ENCODE results near the gene BTBD9. TPM values are rescaled to one million over a fixed set of nuclear protein-coding genes. Genes with fewer than 3 reads are reported as not detected.

The BTBD9 gene
- total RNA-seq, 1 donor from 2014 or later, result 10.3 TPM

- Histone ChIP-seq H2AFZ (ENCODE audit: low read depth, low read length) (no peak overlapping the region), H3K9ac (ENCODE audit: low read length) (no peak overlapping the region), H3K27me3 (ENCODE audit: insufficient read depth, low read length) (no peaks in the 10 kb centered on the region), H3K36me3 (ENCODE audit: insufficient read depth, low read length) (no peaks in the 10 kb centered on the region), H3K4me2 (ENCODE audit: low read length) (no peak overlapping the region), H3K9me3 (ENCODE audit: insufficient read depth, low read depth, low read length) (no peaks in the 10 kb centered on the region), H4K20me1 (ENCODE audit: insufficient read depth, low read length) (peaks cover under 1% of the 10 kb centered on the region), H3K4me1 (ENCODE audit: insufficient read depth, low read length) (peaks cover 13% of the 10 kb centered on the region), H3K27ac (ENCODE audit: low read depth, low read length) (no peak overlapping the region), H3K79me2 (ENCODE audit: insufficient read depth, low read length) (no peaks in the 10 kb centered on the region), H3K4me3 (ENCODE audit: insufficient read depth, low read depth, low read length) (no peak overlapping the region)
- TF ChIP-seq CTCF (IDR thresholded peaks at IDR 0.05; ENCODE audit: insufficient read depth, low read depth, low read length), result no peak
- no peak for TF ChIP-seq EZH2 (IDR thresholded peaks at IDR 0.05; ENCODE audit: insufficient read depth, low read length)
- DNase-seq (ENCODE audit: low read depth) (no peak), FAIRE-seq (no peak)
- no peaks in the 10 kb centered on the region for H3K9me3 Mint-ChIP-seq (ENCODE audit: unreplicated experiment)
- H3K27ac Mint-ChIP-seq (ENCODE audit: unreplicated experiment), result no peak overlapping the region
- H3K36me3 Mint-ChIP-seq (ENCODE audit: low read depth, unreplicated experiment), result peaks cover 2% of the 10 kb centered on the region
- peaks cover 7% of the 10 kb centered on the region for H3K4me1 Mint-ChIP-seq (ENCODE audit: low read depth, unreplicated experiment)
- H3K4me3 Mint-ChIP-seq (ENCODE audit: unreplicated experiment), result no peak overlapping the region
- H3K27me3 Mint-ChIP-seq (ENCODE audit: low read depth, unreplicated experiment), result peaks cover 1% of the 10 kb centered on the region
These were observed 404.6 kb downstream of the BTBD9 start for GRCh38 chr6:38234934-38235682.

GRCh38 chr6:38234141-38234540 lies 405.6 kb downstream of the BTBD9 start:
- Mint-ChIP-seq H3K27me3 (ENCODE audit: low read depth, unreplicated experiment) (peaks cover 1% of the 10 kb centered on the region), H3K36me3 (ENCODE audit: low read depth, unreplicated experiment) (peaks cover 2% of the 10 kb centered on the region), H3K4me3 (ENCODE audit: unreplicated experiment) (no peak overlapping the region), H3K9me3 (ENCODE audit: unreplicated experiment) (no peaks in the 10 kb centered on the region), H3K4me1 (ENCODE audit: low read depth, unreplicated experiment) (peaks cover 1% of the 10 kb centered on the region), H3K27ac (ENCODE audit: unreplicated experiment) (no peak overlapping the region)
- Histone ChIP-seq H3K9me3 (ENCODE audit: insufficient read depth, low read depth, low read length) (no peaks in the 10 kb centered on the region), H3K79me2 (ENCODE audit: insufficient read depth, low read length) (no peaks in the 10 kb centered on the region), H3K4me2 (ENCODE audit: low read length) (no peak overlapping the region), H3K27me3 (ENCODE audit: insufficient read depth, low read length) (no peaks in the 10 kb centered on the region), H3K36me3 (ENCODE audit: insufficient read depth, low read length) (no peaks in the 10 kb centered on the region), H3K27ac (ENCODE audit: low read depth, low read length) (no peak overlapping the region), H3K9ac (ENCODE audit: low read length) (no peak overlapping the region), H3K4me3 (ENCODE audit: insufficient read depth, low read depth, low read length) (no peak overlapping the region), H4K20me1 (ENCODE audit: insufficient read depth, low read length) (peaks cover 10% of the 10 kb centered on the region), H3K4me1 (ENCODE audit: insufficient read depth, low read length) (peaks cover 7% of the 10 kb centered on the region), H2AFZ (ENCODE audit: low read depth, low read length) (no peak overlapping the region)
- TF ChIP-seq EZH2 (IDR thresholded peaks at IDR 0.05; ENCODE audit: insufficient read depth, low read length) (no peak), CTCF (IDR thresholded peaks at IDR 0.05; ENCODE audit: insufficient read depth, low read depth, low read length) (no peak)
- DNase-seq (ENCODE audit: low read depth), result no peak
- FAIRE-seq, result no peak

- Mint-ChIP-seq H3K4me3 (ENCODE audit: unreplicated experiment) (no peak overlapping the region), H3K9me3 (ENCODE audit: unreplicated experiment) (no peaks in the 10 kb centered on the region), H3K36me3 (ENCODE audit: low read depth, unreplicated experiment) (peaks cover 2% of the 10 kb centered on the region), H3K27ac (ENCODE audit: unreplicated experiment) (no peak overlapping the region), H3K27me3 (ENCODE audit: low read depth, unreplicated experiment) (peaks cover 1% of the 10 kb centered on the region), H3K4me1 (ENCODE audit: low read depth, unreplicated experiment) (peaks cover 1% of the 10 kb centered on the region)
- H3K36me3 ChIP-seq (ENCODE audit: insufficient read depth, low read length), result no peaks in the 10 kb centered on the region
- no peak overlapping the region for H2AFZ ChIP-seq (ENCODE audit: low read depth, low read length)
- peaks cover 7% of the 10 kb centered on the region for H3K4me1 ChIP-seq (ENCODE audit: insufficient read depth, low read length)
- H3K4me3 ChIP-seq (ENCODE audit: insufficient read depth, low read depth, low read length), result no peak overlapping the region
- DNase-seq (ENCODE audit: low read depth) (peak; percentile 66), FAIRE-seq (no peak)
- peaks cover 11% of the 10 kb centered on the region for H4K20me1 ChIP-seq (ENCODE audit: insufficient read depth, low read length)
- H3K4me2 ChIP-seq (ENCODE audit: low read length), result peak overlapping the region; percentile 0
- no peak overlapping the region for H3K27ac ChIP-seq (ENCODE audit: low read depth, low read length)
- no peaks in the 10 kb centered on the region for H3K9me3 ChIP-seq (ENCODE audit: insufficient read depth, low read depth, low read length)
- TF ChIP-seq CTCF (IDR thresholded peaks at IDR 0.05; ENCODE audit: insufficient read depth, low read depth, low read length), result no peak
- no peak for TF ChIP-seq EZH2 (IDR thresholded peaks at IDR 0.05; ENCODE audit: insufficient read depth, low read length)
- no peaks in the 10 kb centered on the region for H3K79me2 ChIP-seq (ENCODE audit: insufficient read depth, low read length)
- H3K9ac ChIP-seq (ENCODE audit: low read length), result no peak overlapping the region
- no peaks in the 10 kb centered on the region for H3K27me3 ChIP-seq (ENCODE audit: insufficient read depth, low read length)
These were observed 406.5 kb downstream of the BTBD9 start for GRCh38 chr6:38233161-38233791.
